ENCODE data around the gene LIF. TPM values are rescaled to one million over a fixed set of nuclear protein-coding genes. Genes with fewer than 3 reads are reported as not detected.

The LIF gene
- total and polyA plus RNA-seq, 2 experiments from 2014 or later, result 8.2 to 13.4 TPM

DNA sequence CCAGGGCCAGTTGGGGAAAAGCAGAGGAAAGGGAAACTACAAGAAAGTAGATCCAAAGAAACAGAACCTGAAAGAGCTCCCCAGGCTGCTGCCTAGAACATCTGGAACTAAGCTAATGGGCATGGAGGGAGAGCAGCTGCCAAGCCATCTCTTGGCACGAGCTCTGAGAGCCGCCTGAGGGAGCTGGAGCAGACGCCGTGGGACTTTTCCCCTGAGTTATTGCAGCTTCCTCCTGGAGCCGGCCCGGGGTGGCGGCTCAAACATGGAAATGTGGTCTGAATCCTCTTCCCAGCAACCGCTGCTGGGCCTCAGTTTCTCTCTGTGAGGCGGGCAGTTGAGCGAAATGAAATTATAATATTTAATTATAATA, 41.8 kb downstream of the LIF start:
- Histone ChIP-seq H3K36me3 (replicated peaks; ENCODE audit: insufficient read depth, low read depth) (no peaks in the 10 kb centered on the region), H3K4me1 (ENCODE audit: insufficient read depth) (peaks cover 60% of the 10 kb centered on the region), H3K79me2 (no peaks in the 10 kb centered on the region), H4K20me1 (ENCODE audit: insufficient read depth, poor library complexity, severe bottlenecking) (no peaks in the 10 kb centered on the region), H3K27ac (peak overlapping the region; percentile 96), H3K27me3 (no peaks in the 10 kb centered on the region), H3K9me2 (replicated peaks; ENCODE audit: insufficient read depth) (no peaks in the 10 kb centered on the region), H3K4me2 (no peak overlapping the region), H3K4me3 (no peak overlapping the region), H2AFZ (no peak overlapping the region), H3K9me3 (ENCODE audit: low read depth) (no peaks in the 10 kb centered on the region)
- DNase-seq (ENCODE audit: low spot score), result peak; percentile 67
- TF ChIP-seq EZH2phosphoT487 (IDR thresholded peaks at IDR 0.05; ENCODE audit: low read depth, severe bottlenecking, unreplicated experiment), result no peak
- TF ChIP-seq EZH2 (IDR thresholded peaks at IDR 0.05; ENCODE audit: borderline replicate concordance), result no peak
- TF ChIP-seq, protein P1, sequence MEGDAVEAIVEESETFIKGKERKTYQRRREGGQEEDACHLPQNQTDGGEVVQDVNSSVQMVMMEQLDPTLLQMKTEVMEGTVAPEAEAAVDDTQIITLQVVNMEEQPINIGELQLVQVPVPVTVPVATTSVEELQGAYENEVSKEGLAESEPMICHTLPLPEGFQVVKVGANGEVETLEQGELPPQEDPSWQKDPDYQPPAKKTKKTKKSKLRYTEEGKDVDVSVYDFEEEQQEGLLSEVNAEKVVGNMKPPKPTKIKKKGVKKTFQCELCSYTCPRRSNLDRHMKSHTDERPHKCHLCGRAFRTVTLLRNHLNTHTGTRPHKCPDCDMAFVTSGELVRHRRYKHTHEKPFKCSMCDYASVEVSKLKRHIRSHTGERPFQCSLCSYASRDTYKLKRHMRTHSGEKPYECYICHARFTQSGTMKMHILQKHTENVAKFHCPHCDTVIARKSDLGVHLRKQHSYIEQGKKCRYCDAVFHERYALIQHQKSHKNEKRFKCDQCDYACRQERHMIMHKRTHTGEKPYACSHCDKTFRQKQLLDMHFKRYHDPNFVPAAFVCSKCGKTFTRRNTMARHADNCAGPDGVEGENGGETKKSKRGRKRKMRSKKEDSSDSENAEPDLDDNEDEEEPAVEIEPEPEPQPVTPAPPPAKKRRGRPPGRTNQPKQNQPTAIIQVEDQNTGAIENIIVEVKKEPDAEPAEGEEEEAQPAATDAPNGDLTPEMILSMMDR (IDR thresholded peaks at IDR 0.05; ENCODE audit: poor library complexity), result no peak
- 52% methylated on average over 10 of the region's 10 CpGs for WGBS (ENCODE audit: low lambda C conversion rate, missing lambda C conversion rate)

DNA sequence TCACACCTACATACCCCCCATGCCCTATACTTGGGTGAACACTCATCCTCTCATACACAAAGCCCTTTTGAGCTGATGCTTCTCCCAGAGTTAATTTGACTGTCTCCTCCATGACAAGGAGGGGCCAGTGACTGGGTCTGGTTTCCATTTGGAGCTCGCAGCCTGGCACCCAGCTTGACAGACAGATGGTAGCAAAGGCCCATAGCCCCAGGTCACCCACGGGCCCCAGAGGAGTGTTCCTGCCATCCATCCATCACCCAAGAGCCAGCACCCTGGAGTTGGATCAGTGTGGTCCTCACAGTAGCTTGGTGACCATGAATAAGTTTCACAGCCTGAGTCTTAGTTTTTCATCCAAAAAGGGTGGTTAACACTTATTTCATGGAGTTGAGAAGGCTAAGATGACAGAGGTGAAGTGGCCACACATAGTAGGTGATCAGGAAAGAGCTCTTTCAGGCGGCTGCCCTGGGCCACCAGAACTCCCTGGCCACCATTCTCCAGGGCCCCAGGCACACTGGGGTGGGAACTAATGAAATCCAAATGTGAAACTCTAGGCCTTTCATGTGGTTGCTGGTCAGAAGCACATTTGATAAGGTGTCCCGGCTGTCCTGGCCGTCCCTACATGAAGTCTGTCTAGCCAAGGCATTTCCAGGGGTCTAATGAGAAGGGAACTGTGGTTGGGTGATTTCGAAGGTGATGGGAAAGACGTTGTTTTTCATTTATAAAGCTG, 42.4 kb downstream of the LIF start:
- Histone ChIP-seq H3K79me2 (no peaks in the 10 kb centered on the region), H2AFZ (no peak overlapping the region), H3K9me3 (ENCODE audit: low read depth) (no peaks in the 10 kb centered on the region), H4K20me1 (ENCODE audit: insufficient read depth, poor library complexity, severe bottlenecking) (no peaks in the 10 kb centered on the region), H3K27ac (peak overlapping the region; percentile 96), H3K4me3 (no peak overlapping the region), H3K9me2 (replicated peaks; ENCODE audit: insufficient read depth) (no peaks in the 10 kb centered on the region), H3K4me2 (no peak overlapping the region), H3K36me3 (replicated peaks; ENCODE audit: insufficient read depth, low read depth) (no peaks in the 10 kb centered on the region), H3K4me1 (ENCODE audit: insufficient read depth) (peaks cover 55% of the 10 kb centered on the region), H3K27me3 (no peaks in the 10 kb centered on the region)
- TF ChIP-seq, protein P1 (IDR thresholded peaks at IDR 0.05; ENCODE audit: poor library complexity), result no peak
- TF ChIP-seq EZH2phosphoT487 (IDR thresholded peaks at IDR 0.05; ENCODE audit: low read depth, severe bottlenecking, unreplicated experiment) (no peak), EZH2 (IDR thresholded peaks at IDR 0.05; ENCODE audit: borderline replicate concordance) (no peak)
- WGBS (ENCODE audit: low lambda C conversion rate, missing lambda C conversion rate), result 61% methylated on average over 7 of the region's 7 CpGs
- DNase-seq (ENCODE audit: low spot score), result no peak

DNA sequence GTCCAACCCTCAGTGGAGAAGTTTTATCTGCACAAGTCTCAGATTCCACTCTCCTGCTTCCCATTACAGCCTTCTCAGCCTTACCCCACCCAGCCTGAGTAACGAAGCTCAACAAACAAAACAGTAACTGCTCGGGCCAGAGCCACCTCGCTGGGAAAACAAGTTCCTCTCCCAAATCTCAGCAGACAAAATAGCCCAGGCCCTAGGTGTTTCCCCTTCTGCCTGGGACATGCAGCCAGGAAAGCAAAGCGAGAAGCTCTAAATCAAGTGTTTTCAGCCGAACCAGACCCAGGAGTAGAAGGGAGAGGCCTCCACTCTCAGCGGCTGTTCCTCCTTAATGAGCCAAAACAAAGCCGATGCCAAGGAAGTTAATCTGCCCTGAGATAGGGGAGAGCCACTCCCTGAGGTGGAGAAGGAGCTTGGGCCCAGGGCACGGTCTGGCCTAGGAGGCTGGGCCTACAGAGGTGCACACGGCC, 44.0 kb downstream of the LIF start:
- peak; percentile 52 for DNase-seq (ENCODE audit: low spot score)
- no peak overlapping the region for H3K4me2 ChIP-seq
- H3K9me3 ChIP-seq (ENCODE audit: low read depth), result no peaks in the 10 kb centered on the region
- no peaks in the 10 kb centered on the region for H4K20me1 ChIP-seq (ENCODE audit: insufficient read depth, poor library complexity, severe bottlenecking)
- peaks cover 42% of the 10 kb centered on the region for H3K4me1 ChIP-seq (ENCODE audit: insufficient read depth)
- H3K9me2 ChIP-seq (replicated peaks; ENCODE audit: insufficient read depth), result no peaks in the 10 kb centered on the region
- WGBS (ENCODE audit: low lambda C conversion rate, missing lambda C conversion rate), result 30% methylated on average over 9 of the region's 9 CpGs
- peak overlapping the region; percentile 87 for H3K27ac ChIP-seq
- peak overlapping the region; percentile 6 for H2AFZ ChIP-seq
- TF ChIP-seq EZH2phosphoT487 (IDR thresholded peaks at IDR 0.05; ENCODE audit: low read depth, severe bottlenecking, unreplicated experiment) (no peak), EZH2 (IDR thresholded peaks at IDR 0.05; ENCODE audit: borderline replicate concordance) (no peak)
- TF ChIP-seq, protein P1 (IDR thresholded peaks at IDR 0.05; ENCODE audit: poor library complexity), result no peak
- no peaks in the 10 kb centered on the region for H3K36me3 ChIP-seq (replicated peaks; ENCODE audit: insufficient read depth, low read depth)
- no peak overlapping the region for H3K4me3 ChIP-seq
- H3K79me2 ChIP-seq, result no peaks in the 10 kb centered on the region
- no peaks in the 10 kb centered on the region for H3K27me3 ChIP-seq
